Left cardiac atrium (tissue), 4 donors: ENCODE results near the gene KREMEN2. TPM values are rescaled to one million over a fixed set of nuclear protein-coding genes. Genes with fewer than 3 reads are reported as not detected.
A peak's percentile ranks its signal among the peaks of the same experiment; 100 is the strongest.

Source experiments
- ATAC-seq, 2 donors: fragments of 200-7000 bp; cut with Tn5 transposase; one replicate each; pipeline ENCODE4 v1.9.1; 2020; ENCODE audit warnings: mild to moderate bottlenecking in 2 of 2, moderate library complexity in 2 of 2
- DNase-seq: peaks from one replicate; pipeline ENCODE4 v3.0.0-alpha.2; 2020
- intact Hi-C, 2 donors: fragments of 100-400 bp; cut with DNase I; formaldehyde crosslinking; loops; one replicate each; pipeline versions ENCODE4 v1.14.1 to v1.15.1; 2022 to 2023
- total RNA-seq, 2 donors: library from RNA; stranded (reverse); fragmentation: NEBNext Ultra II Directional; extraction: Animal tissue kit (Norgen Biotek cat#: 25700); gene quantifications; one replicate each; pipeline ENCODE4 v1.2.1, GENCODE V29; 2021
- donor health status: DM: no; HTN: yes; CAD: no.
- donor health status: DM: no; HTN: yes; CAD: no; lungs with severe emphysema.
- donor health status: DM: yes; HTN: yes; CAD: no.
- donor health status: Dilated cardiomyopathy.

Gene KREMEN2
- total RNA-seq, 2 donors from 2014 or later, result not detected

DNA sequence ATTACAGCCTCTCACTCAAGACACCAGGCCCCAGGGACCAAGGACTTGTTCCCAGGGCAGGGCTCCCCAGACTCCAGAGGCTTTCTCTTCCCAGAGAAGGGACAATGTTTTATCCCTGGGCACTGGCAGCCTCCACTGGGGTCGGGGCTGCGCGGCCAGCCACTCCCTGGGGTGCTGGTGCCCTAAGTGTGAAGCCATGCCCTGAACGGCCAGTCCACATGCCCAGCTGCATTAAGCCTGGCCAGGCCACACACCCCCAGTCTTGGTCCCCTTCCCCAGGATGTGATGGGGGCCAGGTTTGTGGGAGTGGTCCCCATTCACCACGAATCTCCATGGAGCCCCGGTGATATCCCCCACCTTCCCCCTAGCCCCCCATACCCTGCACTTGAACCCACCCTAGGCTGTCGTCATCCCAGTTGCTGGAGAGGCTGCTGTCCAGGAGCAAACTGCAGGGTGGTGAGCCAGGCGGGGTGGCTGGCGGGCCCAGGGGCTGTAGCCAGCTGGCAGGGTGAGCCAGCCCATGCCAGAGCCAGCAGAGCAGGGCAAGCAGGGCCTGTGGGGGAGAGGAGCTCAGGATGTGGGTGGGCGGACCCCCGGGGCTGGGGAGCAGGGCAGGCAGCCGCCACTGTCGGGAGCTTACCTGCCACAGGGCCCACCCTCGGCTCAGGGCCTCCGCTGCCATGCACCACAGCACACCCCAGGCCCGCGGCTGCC is 9.7 kb downstream of the KREMEN2 start:
- DNase-seq (no peak), ATAC-seq (no peak)

GRCh38 chr16:2974319-2975056 is 10.4 kb downstream of the KREMEN2 start:
- no peak for DNase-seq
- intact Hi-C loops, result no loop called here
- no peak for ATAC-seq

More for the DNA sequence above, 9.7 kb downstream of the KREMEN2 start:
- intact Hi-C loops, result no loop called here

- intact Hi-C loops, result no loop called here
- ATAC-seq, result no peak
- no peak for DNase-seq
Observed at GRCh38 chr16:2975161-2975795, 11.2 kb downstream of the KREMEN2 start.

- no peak for ATAC-seq
- DNase-seq, result no peak
- intact Hi-C loops, result no loop called here
Observed at GRCh38 chr16:2976201-2976600, 12.1 kb downstream of the KREMEN2 start.

- ATAC-seq (no peak), DNase-seq (no peak)
- intact Hi-C loops, result no loop called here
Observed at GRCh38 chr16:2976673-2977072, 12.6 kb downstream of the KREMEN2 start.

GRCh38 chr16:2977440-2977839 is 13.4 kb downstream of the KREMEN2 start:
- no peak for ATAC-seq
- intact Hi-C loops, result no loop called here
- no peak for DNase-seq

GRCh38 chr16:2979669-2980226 is 15.7 kb downstream of the KREMEN2 start:
- intact Hi-C loops, result no loop called here
- ATAC-seq (no peak), DNase-seq (no peak)

DNA sequence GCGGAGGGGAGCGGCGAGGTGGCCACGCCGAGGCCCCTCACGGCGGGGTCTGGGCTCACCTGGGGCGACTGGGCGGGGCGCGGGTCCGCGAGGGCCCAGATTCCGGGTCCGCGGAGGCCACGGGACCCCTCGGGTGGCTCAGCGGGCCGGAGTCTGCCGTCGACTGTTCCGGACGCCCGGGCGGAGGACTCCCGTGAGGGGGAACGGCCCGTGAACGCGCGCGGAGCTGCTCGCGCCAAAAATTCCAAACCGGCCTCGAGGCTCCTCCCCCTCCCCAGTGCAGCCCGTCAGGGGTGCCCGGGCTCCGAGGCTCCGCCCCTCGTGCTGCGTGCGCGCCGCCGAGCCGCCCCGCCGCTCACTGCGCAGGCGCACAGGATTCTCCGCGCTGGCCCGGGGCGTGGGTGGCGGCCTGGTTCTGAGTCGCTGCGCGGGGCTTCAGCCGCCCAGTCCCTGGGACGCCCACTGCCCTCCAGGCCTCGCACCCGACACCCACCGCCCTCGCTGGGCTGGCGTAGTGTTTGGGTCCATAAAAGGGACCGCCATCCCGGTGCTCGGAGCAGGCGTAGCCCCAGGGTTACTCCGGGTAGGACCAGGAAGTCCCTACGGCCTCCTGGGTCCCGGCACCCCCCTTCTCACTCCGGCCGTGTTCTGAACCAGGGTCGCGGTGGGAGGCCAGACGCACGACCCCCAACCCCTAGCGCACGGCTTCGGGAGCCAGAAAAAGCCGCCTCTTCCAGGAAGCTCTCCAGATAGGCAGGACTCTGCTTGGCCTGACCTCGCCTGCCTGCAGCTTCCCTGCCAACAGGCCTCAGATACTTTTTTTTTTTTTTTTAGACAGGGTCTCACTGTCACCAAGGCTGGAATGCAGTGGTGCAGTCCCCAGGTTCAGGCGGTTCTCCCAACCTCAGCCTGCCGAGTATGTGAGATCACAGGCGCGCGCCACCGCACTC is 16.4 kb downstream of the KREMEN2 start, which contains the start of gene PKMYT1:
Gene PKMYT1 (minus strand): TSS at position 220 of the 950 bp plus-strand sequence. CDS start 789 bp downstream, outside the sequence.
- intact Hi-C loops, result no loop called here
- peak; percentile 95 to 98 for ATAC-seq
- DNase-seq, result peak; percentile 94

- intact Hi-C loops, result no loop called here
- no peak for DNase-seq
Observed at GRCh38 chr16:2981177-2981898, 17.3 kb downstream of the KREMEN2 start.

DNA sequence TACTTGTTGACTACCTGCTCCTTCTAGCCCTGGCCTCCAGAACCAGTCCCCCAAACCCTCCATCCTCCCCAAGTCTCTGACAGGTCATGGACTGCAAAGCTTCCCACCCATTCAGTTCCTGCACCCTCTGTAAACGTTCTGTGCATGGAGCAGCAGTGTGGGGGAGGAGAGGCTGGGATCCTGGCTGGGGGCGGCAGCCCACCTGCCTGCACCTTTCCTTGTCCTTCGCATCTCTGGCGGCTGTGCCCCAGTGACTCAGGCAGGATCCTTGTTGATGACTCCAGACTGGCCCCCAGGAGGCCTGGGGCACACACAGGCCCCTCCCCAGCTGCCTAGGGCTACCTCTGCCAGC is 17.8 kb downstream of the KREMEN2 start:
- intact Hi-C loops, result no loop called here
- DNase-seq, result no peak
- ATAC-seq, result no peak

More at GRCh38 chr16:2981177-2981898, 17.3 kb downstream of the KREMEN2 start:
- ATAC-seq, result no peak

GRCh38 chr16:2982402-2982801 is 18.3 kb downstream of the KREMEN2 start:
- intact Hi-C loops, result no loop called here
- ATAC-seq, result no peak
- DNase-seq, result no peak

DNA sequence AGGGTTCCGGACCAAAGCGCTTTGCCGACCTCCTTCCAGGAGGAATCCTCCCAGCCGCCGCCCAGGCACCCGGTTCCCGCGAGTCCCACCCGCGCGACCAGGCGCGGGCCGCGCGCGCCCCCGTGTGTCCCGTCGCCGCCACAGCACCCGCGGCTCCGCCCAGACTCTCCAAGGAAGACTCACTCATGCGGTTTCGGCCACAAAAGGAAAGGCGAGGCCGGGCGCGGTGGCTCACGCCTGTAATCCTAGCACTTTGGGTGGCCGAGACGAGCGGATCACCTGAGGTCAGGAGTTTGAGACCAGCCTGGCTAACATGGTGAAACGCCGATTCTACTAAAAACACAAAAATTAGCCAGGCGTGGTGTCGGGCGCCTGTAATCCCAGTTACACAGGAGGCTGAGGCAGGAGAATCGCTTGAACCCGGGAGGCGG is 19.6 kb downstream of the KREMEN2 start:
- ATAC-seq (peak; percentile 33 to 48), DNase-seq (peak; percentile 85)
- intact Hi-C loops, result no loop called here

GRCh38 chr16:2985462-2985861 is 21.4 kb downstream of the KREMEN2 start:
- peak; percentile 30 to 63 for ATAC-seq
- DNase-seq, result peak; percentile 47
- intact Hi-C loops, result no loop called here

DNA sequence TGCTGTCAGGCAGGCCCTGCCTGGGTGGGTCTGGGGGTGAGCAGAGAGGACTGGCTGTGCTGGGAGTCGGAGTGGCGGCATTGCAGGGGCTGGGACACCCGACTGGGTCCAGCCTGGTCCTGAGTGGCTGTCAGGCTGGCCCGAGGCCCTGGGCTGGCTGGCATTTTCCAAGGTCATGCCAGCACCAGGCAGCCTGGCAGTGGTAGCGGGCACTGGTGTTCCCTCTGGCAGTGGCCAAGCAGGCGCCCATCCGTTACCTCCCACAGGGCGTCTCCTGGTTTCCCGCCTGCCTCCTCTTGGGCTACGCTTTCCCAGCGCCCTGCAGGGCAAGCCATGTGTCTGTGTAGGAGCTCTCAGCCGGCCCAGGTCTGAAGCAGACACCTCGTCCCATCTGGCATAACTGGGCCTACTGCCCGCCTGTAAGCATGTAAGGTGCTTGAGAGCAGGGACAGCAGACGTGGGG is 21.8 kb downstream of the KREMEN2 start:
- ATAC-seq, result peak; percentile 64 to 81
- peak; percentile 40 for DNase-seq
- intact Hi-C loops, result no loop called here

GRCh38 chr16:2986623-2987188 is 22.6 kb downstream of the KREMEN2 start:
- intact Hi-C loops, result no loop called here
- no peak for DNase-seq
- ATAC-seq, result no peak

- DNase-seq (no peak), ATAC-seq (no peak)
- intact Hi-C loops, result no loop called here
Observed at GRCh38 chr16:2987286-2987685, 23.2 kb downstream of the KREMEN2 start.

GRCh38 chr16:2987833-2988232 is 23.8 kb downstream of the KREMEN2 start:
- DNase-seq (no peak), ATAC-seq (no peak)
- intact Hi-C loops, result no loop called here
